Stimulated activated naive CD8-positive, alpha-beta T cell treated with anti-CD3 and anti-CD28 coated beads, Interleukin-15, Interleukin-2, amounts not matched to agents 100 ng/mL and 50 ng/mL, for 24 hours (primary cell): ENCODE data around the gene RFX4.

Experiments
- H3K27ac Mint-ChIP-seq: one replicate; pipeline ENCODE4 v1.8.0; 2021; ENCODE audit warnings: mild to moderate bottlenecking, mixed read lengths
- H3K27me3 Mint-ChIP-seq: one replicate; pipeline ENCODE4 v1.8.0; 2021; ENCODE audit warnings: mixed read lengths
- H3K36me3 Mint-ChIP-seq: one replicate; pipeline ENCODE4 v1.8.0; 2021; ENCODE audit warnings: low read depth, mixed read lengths
- H3K4me1 Mint-ChIP-seq: one replicate; pipeline ENCODE4 v1.8.0; 2021; ENCODE audit warnings: low read depth, mixed read lengths
- H3K4me3 Mint-ChIP-seq: one replicate; pipeline ENCODE4 v1.8.0; 2021; ENCODE audit warnings: mild to moderate bottlenecking, mixed read lengths
- H3K9me3 Mint-ChIP-seq: one replicate; pipeline ENCODE4 v1.8.0; 2021; ENCODE audit warnings: mixed read lengths

The RFX4 gene

DNA sequence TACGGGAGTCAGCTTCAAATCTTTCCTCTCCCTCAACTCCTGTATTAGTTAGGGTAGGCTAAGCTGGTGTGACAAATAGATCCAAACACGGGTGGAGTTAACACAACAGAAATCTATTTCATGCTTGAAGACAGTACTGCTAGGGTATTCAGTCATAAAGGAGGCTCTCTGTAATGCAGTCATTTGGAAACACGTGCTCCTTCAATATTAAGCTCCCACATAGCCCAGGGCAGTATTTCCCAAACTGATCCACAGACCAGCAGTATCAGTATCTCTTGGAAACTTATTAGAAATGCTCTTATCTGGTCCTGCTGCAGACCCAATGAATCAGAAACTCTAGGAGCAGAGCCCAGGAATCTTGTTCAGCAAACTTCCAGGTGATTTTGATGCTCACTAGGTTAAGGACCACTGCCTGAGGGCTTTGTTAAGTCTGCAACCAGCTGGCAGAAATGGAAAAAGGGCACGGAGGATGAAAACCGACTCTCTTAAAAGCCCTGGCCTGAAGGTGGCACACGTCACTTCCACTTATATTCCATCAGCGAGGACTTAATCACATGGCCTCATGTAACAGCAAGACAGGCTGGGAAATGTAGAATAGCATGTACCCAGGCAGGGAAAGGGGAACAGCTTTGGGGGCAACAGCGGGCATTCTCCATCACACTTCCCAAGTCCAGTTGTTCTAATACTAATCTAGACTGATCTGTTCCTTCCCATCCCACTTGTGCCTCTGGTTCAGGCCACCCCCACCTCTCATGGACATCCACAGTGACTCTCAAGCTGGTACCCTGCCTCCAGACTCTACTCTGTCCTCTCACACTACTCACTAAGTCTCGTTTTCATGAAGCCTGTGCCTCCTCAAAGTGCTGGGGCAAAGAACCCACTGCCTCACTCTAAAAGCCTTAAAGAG lies 153.5 kb downstream of the RFX4 start:
- Mint-ChIP-seq H3K4me3 (no peak overlapping the region), H3K9me3 (no peaks in the 10 kb centered on the region), H3K4me1 (no peaks in the 10 kb centered on the region), H3K36me3 (no peaks in the 10 kb centered on the region), H3K27me3 (peaks cover 3% of the 10 kb centered on the region), H3K27ac (no peak overlapping the region)

DNA sequence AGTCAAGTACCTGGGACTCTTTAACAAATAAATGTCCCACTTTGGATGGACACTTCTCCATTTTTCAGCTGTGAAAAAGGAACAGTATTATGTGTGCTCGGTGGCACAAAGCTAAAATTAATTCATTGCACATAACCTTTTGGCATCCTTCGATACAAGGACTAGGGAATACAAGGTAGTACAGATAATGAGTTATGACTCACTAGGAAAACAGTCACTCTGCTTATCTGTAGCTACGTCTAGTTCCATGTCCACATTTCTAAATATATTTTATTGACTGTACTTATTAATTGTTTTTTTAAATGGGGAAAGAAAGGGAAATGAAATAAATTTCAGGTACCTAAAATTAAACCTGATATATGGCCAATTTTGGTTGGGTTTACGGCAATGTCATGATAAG lies 156.5 kb downstream of the RFX4 start:
- H3K27ac Mint-ChIP-seq = no peak overlapping the region
- peaks cover 10% of the 10 kb centered on the region for H3K27me3 Mint-ChIP-seq

DNA sequence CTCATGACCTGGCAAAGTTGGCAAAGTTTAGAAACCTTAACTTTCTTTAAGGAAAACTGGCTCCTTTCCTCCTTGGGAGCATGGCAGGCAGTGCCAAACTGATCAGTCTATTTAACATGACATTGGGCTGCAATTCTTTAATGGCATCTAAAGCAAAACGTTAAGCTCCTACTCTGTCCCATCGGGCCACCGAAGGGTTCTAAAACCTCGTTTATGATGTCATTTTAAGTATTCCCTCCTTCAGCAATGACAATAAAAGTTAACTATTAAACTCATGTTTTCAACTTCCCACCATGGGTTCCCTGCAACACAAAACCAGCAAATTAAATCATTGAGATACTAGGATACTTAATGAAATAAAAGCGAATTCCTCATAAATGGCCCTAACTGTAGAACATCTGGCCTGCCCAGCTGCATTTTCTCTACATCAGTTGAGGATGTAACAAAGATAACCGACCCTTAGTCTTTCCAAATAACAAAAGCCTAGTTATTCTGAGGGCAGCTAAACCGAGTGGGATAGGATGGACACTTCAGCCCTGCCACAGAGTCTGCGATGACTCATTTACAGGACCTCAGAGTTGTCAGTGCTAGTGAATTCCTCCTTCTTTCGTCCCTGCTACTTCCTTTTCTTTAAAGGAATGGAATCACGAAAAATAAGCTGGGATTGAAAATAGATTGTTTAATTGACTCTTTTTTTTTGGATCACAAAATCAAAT lies 157.2 kb downstream of the RFX4 start:
- Mint-ChIP-seq H3K4me3 (no peak overlapping the region), H3K27me3 (peaks cover 15% of the 10 kb centered on the region)

More for the DNA sequence above, 156.5 kb downstream of the RFX4 start:
- Mint-ChIP-seq H3K4me1 (no peaks in the 10 kb centered on the region), H3K4me3 (no peak overlapping the region), H3K36me3 (no peaks in the 10 kb centered on the region), H3K9me3 (no peaks in the 10 kb centered on the region)

DNA sequence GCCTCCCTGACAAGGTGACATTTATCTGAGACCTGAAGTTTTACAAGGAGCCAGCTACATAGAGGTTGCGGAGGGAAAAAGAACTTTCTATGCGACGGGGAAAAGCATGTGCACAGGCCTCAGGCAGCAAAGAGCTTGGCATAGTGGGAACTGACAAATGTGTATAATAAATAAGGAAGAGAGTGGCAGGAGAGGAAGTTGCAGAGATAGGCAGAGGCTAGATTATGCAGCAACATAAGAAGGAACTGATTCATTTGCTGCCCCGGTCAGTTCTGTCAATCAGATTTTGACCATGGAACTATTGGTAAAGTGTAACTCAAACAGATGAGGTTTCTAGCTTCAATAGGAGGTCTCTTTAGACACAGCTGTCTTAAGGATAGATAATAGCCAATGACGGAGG lies 158.0 kb downstream of the RFX4 start:
- H3K4me3 Mint-ChIP-seq = no peak overlapping the region
- peaks cover 15% of the 10 kb centered on the region for H3K27me3 Mint-ChIP-seq
- H3K9me3 Mint-ChIP-seq = no peaks in the 10 kb centered on the region
- no peaks in the 10 kb centered on the region for H3K36me3 Mint-ChIP-seq
- H3K4me1 Mint-ChIP-seq = no peaks in the 10 kb centered on the region
- H3K27ac Mint-ChIP-seq = no peak overlapping the region

More for the DNA sequence above, 157.2 kb downstream of the RFX4 start:
- Mint-ChIP-seq H3K36me3 (no peaks in the 10 kb centered on the region), H3K4me1 (no peaks in the 10 kb centered on the region), H3K9me3 (no peaks in the 10 kb centered on the region), H3K27ac (no peak overlapping the region)

DNA sequence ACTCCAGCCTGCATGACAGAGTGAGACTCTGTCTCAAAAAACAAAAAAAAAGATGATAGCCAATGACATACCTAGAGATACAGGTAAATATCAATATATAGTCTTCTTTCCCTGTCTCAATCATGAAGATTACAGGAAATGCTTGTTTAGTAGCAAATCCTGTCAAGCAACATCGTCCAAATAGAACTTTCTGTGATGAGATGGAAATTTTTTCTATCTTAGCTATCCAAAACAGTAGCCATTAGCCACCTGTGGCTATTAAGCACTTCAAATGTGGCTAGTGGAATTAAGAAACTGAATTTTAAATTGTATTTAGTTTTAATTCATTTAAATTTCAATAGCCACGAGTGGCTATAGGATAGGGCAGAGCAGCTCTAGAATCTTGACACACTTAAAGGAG lies 158.4 kb downstream of the RFX4 start:
- H3K27ac Mint-ChIP-seq = no peak overlapping the region
- H3K4me1 Mint-ChIP-seq = no peaks in the 10 kb centered on the region
- H3K4me3 Mint-ChIP-seq = no peak overlapping the region
- H3K9me3 Mint-ChIP-seq = no peaks in the 10 kb centered on the region
- peaks cover 15% of the 10 kb centered on the region for H3K27me3 Mint-ChIP-seq
- no peaks in the 10 kb centered on the region for H3K36me3 Mint-ChIP-seq

DNA sequence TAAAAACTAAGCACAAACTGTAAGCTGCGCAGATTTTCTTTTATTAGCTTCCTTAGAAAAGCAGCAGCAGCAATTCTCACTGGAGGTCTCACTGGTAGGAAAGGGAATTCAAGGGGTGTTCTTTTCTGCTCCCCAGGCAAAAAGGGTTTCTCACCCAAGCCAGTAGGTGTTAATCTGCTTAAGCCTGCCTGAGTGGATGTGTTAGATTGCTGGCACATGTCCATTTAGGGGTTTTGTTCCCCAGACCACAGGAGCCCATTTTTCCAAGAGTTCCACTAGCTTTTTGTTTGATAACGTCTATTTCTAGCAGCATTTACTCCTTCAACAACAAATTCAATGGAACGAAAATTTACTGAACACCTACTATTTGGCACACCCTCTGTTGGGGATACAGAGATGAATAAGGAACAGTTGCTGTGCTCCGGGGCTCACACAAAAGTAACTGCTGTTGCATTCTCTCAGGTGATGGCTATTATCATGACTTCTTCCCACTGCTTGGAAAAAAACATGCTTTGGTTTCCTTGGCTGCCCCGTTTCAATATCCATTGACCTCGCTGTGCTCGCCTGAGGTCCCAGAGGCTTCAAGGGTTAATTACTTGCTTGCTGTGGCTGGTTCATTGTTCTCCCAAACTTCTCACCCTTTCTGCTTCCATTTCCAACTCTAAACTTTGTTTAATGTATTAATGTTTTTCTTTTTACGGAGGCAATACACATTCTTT lies 160.6 kb downstream of the RFX4 start:
- no peak overlapping the region for H3K4me3 Mint-ChIP-seq

DNA sequence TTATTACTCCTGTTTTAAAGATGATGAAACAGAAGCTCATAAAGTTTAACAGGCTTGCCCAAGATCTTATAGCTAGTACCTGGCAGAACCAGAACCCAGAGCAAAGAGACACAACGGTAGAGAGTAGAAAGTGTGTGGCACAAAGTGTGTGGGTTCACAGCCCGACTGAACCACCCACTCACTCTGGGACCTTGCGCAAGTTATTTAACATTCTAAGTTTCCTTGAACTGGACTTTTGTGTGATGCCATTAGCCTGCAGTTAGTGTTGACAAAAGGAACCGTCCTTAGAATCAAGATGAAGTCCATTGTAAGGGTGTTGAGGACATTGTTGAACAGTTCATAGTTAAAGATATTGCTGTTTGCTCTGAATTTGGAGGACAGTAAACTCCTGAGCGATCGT lies 161.8 kb downstream of the RFX4 start:
- Mint-ChIP-seq H3K4me3 (no peak overlapping the region), H3K9me3 (no peaks in the 10 kb centered on the region), H3K27ac (no peak overlapping the region), H3K36me3 (no peaks in the 10 kb centered on the region), H3K27me3 (peaks cover 15% of the 10 kb centered on the region), H3K4me1 (peaks cover 23% of the 10 kb centered on the region)

More for the DNA sequence above, 160.6 kb downstream of the RFX4 start:
- no peaks in the 10 kb centered on the region for H3K9me3 Mint-ChIP-seq
- no peaks in the 10 kb centered on the region for H3K36me3 Mint-ChIP-seq
- H3K27ac Mint-ChIP-seq = no peak overlapping the region
- peaks cover 15% of the 10 kb centered on the region for H3K27me3 Mint-ChIP-seq
- H3K4me1 Mint-ChIP-seq = peaks cover 18% of the 10 kb centered on the region

DNA sequence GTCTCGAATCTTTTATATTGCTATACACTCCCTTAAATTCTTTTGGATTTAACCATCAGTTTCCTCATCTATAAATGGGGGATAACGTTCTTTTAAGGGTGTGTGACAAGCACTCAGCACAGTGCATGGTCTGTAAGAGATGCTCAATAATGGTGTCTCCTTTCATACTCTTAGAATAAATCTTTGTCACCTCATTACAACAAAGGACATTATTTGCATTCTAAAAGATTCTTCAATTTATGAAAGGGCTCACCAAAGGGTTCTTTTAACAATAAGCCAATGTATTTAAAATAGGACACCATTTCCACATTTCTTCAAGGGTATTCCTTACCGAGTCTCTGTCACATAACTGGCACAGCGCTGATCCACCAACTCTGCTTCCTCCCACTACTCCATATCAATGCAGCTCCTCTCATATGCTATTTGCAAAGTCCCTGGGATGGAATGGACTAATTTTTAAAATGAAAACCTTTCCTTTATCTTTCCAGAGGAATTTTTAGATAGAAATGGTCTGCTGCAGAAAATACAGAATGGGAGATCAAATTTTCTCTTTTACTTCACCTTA lies 162.5 kb downstream of the RFX4 start:
- no peaks in the 10 kb centered on the region for H3K9me3 Mint-ChIP-seq
- no peaks in the 10 kb centered on the region for H3K36me3 Mint-ChIP-seq
- H3K4me3 Mint-ChIP-seq = no peak overlapping the region
- peaks cover 23% of the 10 kb centered on the region for H3K4me1 Mint-ChIP-seq
- no peak overlapping the region for H3K27ac Mint-ChIP-seq
- peaks cover 15% of the 10 kb centered on the region for H3K27me3 Mint-ChIP-seq

DNA sequence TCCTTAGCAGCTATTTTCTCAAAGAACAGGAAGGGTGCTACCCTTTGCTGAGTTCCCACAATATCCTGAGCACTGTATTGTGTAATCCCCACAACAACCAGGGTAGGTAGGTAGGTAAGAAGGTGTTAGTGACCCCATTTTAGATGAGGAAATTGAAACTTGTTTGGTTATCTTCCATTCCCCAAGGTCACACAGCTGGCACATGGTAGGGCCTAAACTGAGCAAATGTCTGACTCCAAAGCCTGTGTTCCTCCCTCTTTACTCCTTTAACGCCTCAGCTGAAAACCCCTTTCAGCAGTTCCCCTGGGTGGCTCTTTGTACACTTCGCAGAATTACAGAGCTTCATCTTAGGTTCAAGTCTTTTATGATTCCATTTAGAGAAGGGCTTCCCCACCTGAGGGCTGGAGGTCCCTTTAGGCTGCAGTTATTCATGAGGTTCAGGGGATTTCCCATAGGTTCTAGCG lies 165.2 kb downstream of the RFX4 start:
- Mint-ChIP-seq H3K27ac (peak overlapping the region; percentile 91), H3K4me1 (peaks cover 25% of the 10 kb centered on the region), H3K27me3 (peaks cover 12% of the 10 kb centered on the region), H3K9me3 (peaks cover 5% of the 10 kb centered on the region), H3K36me3 (no peaks in the 10 kb centered on the region), H3K4me3 (peak overlapping the region; percentile 47)

DNA sequence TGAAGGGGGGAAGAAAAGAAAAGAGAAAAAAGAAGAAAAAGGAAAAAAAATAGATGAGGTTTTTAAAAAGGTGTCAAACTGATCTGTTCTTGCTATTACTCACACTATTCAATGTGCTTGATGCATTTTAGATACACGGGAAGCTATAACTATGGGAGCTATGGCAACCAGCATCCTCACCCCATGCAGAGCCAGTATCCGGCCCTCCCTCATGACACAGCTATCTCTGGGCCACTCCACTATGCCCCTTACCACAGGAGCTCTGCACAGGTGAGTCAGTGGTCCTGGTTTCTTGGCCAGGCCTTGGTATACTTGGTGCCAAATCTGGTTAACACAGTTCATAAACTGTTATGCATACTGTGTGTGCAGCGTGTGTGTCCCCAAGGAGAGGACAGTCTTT lies 167.7 kb downstream of the RFX4 start:
- Mint-ChIP-seq H3K27me3 (no peaks in the 10 kb centered on the region), H3K4me3 (no peak overlapping the region), H3K9me3 (peaks cover 5% of the 10 kb centered on the region), H3K27ac (no peak overlapping the region), H3K4me1 (peaks cover 39% of the 10 kb centered on the region), H3K36me3 (no peaks in the 10 kb centered on the region)

DNA sequence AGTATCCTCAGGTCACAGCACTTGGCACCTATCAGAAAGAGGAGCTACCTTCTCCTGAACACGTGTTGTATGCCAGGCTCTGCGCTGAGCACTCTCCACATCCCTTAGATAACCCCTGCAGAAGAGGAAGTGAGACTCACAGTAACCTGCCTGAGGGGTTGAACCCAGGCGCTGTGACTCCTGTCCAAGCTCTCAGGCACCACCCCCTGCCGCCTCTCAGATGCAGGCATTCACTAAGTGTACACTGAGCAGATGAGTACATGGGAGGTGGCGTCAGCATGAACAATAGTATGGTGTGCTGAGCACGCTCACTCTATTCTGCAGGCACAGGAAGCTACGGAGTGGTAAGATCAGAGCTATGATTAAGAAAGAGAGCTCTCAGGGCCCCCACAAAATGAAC lies 170.7 kb downstream of the RFX4 start:
- Mint-ChIP-seq H3K9me3 (peaks cover 5% of the 10 kb centered on the region), H3K4me1 (peaks cover 20% of the 10 kb centered on the region), H3K4me3 (peak overlapping the region; percentile 7), H3K27me3 (no peaks in the 10 kb centered on the region), H3K36me3 (no peaks in the 10 kb centered on the region), H3K27ac (peak overlapping the region; percentile 66)

DNA sequence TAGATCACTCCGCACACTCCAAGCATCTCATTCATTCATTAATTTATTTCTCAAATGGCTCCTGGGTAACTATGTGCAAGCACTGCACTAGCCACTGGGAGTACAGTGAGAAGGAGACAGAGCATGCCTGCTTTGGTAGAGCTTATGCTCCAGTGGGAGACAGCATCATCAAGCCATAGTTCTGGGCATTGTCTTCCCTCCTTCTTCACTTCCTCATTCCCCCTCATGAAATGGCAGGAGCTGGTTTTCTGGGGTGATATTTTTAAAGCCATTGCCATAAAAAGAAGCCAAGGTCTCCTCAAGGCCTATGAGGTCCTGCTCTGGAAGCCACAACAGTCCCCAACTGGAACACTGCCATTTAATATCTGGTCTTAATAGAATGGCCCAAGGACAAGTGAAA lies 171.5 kb downstream of the RFX4 start:
- H3K9me3 Mint-ChIP-seq = peaks cover 5% of the 10 kb centered on the region
- no peak overlapping the region for H3K4me3 Mint-ChIP-seq
- H3K36me3 Mint-ChIP-seq = no peaks in the 10 kb centered on the region
- H3K4me1 Mint-ChIP-seq = peaks cover 16% of the 10 kb centered on the region
- peak overlapping the region; percentile 66 for H3K27ac Mint-ChIP-seq
- H3K27me3 Mint-ChIP-seq = no peaks in the 10 kb centered on the region

DNA sequence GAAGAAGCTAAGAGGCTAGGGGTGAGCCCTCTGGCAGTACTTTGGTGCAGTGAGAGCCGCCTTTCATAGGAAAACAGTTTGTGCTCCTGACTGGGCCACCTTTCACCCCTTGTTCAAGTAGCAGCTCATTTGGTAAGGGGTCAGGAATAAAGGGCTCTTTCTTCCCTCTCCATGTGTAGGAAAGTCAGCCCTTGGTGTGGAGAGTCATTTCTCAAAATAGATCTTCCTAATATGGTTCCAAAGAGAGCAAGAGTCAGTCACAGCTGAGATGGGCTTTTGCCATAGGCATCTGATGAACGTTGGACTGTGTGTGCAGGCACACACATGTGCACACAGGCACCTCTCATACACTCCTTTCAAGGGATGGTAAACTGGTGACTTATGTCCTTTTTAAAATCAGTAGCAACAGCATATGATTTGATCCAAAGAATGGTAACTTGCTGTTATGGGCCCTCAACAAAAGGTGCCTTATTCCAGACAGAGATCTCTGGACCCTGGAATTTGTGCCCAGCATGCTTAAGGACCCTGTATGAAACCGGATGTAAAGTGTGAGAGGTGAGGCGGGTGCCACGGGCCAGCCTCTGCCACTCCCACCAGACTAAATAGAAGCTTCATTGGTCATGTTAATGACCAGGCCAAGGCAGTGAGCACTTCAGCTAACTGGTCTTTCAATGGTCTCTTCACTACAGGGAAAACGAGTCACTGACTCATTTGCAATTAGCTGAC lies 175.0 kb downstream of the RFX4 start:
- Mint-ChIP-seq H3K36me3 (no peaks in the 10 kb centered on the region), H3K4me1 (peaks cover 35% of the 10 kb centered on the region), H3K9me3 (no peaks in the 10 kb centered on the region), H3K27me3 (no peaks in the 10 kb centered on the region), H3K4me3 (no peak overlapping the region), H3K27ac (no peak overlapping the region)
